Activated T-cell treated with anti-CD3 and anti-CD28 coated beads, Interleukin-2, amount 50 U/mL, for 24 hours (primary cell): ENCODE data around the gene TMTC2.
A peak's percentile ranks its signal among the peaks of the same experiment; 100 is the strongest.

Source experiments
- DNase-seq: peaks from one replicate; pipeline ENCODE4 v3.0.0-alpha.2; 2020
- H3K27ac Mint-ChIP-seq: 2 replicates; pipeline ENCODE4 v1.8.0; 2020; ENCODE audit warnings: mild to moderate bottlenecking, mixed read lengths
- H3K27me3 Mint-ChIP-seq: 2 replicates; pipeline ENCODE4 v1.8.0; 2020; ENCODE audit warnings: mixed read lengths
- H3K36me3 Mint-ChIP-seq: 2 replicates; pipeline ENCODE4 v1.8.0; 2020; ENCODE audit warnings: low read depth, mixed read lengths
- H3K4me1 Mint-ChIP-seq: 2 replicates; pipeline ENCODE4 v1.8.0; 2020; ENCODE audit warnings: low read depth, mixed read lengths
- H3K4me3 Mint-ChIP-seq: 2 replicates; pipeline ENCODE4 v1.8.0; 2020; ENCODE audit warnings: mild to moderate bottlenecking, moderate library complexity, mixed read lengths
- H3K9me3 Mint-ChIP-seq: 2 replicates; pipeline ENCODE4 v1.8.0; 2020; ENCODE audit warnings: mixed read lengths

Gene TMTC2

GRCh38 chr12:82665142-82665923 is 21.4 kb upstream of the TMTC2 start:
- Mint-ChIP-seq H3K27me3 (peaks cover 12% of the 10 kb centered on the region), H3K4me3 (no peak overlapping the region), H3K27ac (no peak overlapping the region), H3K9me3 (no peaks in the 10 kb centered on the region), H3K36me3 (no peaks in the 10 kb centered on the region), H3K4me1 (no peaks in the 10 kb centered on the region)
- DNase-seq, result no peak

DNA sequence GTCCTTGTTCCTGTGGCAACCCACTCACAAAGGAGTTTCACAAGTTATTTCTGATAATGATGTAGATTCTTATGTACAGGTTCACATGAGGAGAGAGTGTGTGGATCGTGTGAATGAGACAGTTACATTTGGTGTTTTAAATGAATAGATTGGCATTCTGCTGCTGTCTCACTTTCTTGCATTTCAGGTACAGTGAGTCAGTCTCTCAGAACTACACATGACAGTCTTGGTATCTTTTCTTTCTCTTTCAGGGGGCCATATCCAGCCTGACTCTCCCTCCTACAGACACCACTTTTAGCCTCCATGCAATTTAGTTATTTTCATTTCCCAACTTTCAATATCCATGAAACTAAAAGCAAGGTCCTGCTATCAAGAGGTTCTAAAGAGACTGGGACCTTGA is 19.9 kb upstream of the TMTC2 start:
- Mint-ChIP-seq H3K9me3 (no peaks in the 10 kb centered on the region), H3K4me1 (no peaks in the 10 kb centered on the region), H3K4me3 (no peak overlapping the region), H3K36me3 (no peaks in the 10 kb centered on the region), H3K27ac (no peak overlapping the region), H3K27me3 (peaks cover 12% of the 10 kb centered on the region)
- DNase-seq, result no peak

- H3K9me3 Mint-ChIP-seq, result no peaks in the 10 kb centered on the region
- no peaks in the 10 kb centered on the region for H3K4me1 Mint-ChIP-seq
- peaks cover 21% of the 10 kb centered on the region for H3K27me3 Mint-ChIP-seq
Observed at GRCh38 chr12:82671673-82672195, 15.0 kb upstream of the TMTC2 start.

DNA sequence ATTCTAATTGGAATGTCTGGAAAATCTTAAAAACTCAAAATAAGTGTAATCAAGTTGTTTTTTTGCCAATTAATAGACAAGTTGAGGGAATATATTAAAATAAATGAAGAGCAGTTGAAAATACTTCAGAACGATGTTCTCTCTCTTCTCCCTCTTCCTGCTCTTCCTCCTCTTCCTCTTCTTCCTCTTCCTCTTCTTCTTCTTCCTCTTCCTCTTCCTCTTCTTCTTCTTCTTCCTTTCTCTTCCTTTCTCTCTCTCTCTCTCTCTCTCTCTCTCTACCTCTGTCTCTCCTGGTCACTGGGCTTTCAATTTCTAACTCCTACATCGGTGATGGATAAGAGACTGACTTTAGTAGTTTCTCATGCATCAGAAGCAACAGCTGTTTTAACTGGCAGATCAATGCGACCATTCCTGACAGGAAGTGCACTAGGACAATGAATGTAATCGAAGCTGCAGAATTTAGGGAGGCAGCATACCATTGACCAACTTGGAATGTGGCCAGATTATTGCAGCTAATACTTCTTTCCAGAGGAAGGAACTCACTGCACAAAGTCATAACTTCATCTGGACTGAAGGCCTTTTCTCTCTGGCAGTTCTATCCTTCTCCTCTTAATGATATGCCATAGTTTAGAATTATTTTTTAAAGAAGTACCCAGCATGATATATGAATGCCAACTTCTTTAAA is 13.8 kb upstream of the TMTC2 start:
- no peak overlapping the region for H3K27ac Mint-ChIP-seq
- H3K4me3 Mint-ChIP-seq, result no peak overlapping the region
- no peaks in the 10 kb centered on the region for H3K36me3 Mint-ChIP-seq
- no peaks in the 10 kb centered on the region for H3K9me3 Mint-ChIP-seq
- H3K4me1 Mint-ChIP-seq, result no peaks in the 10 kb centered on the region
- no peak for DNase-seq
- H3K27me3 Mint-ChIP-seq, result peaks cover 25% of the 10 kb centered on the region

More at GRCh38 chr12:82671673-82672195, 15.0 kb upstream of the TMTC2 start:
- DNase-seq, result no peak
- H3K27ac Mint-ChIP-seq, result no peak overlapping the region
- no peaks in the 10 kb centered on the region for H3K36me3 Mint-ChIP-seq
- H3K4me3 Mint-ChIP-seq, result no peak overlapping the region

GRCh38 chr12:82673698-82674097 is 13.0 kb upstream of the TMTC2 start:
- H3K4me1 Mint-ChIP-seq, result no peaks in the 10 kb centered on the region
- H3K4me3 Mint-ChIP-seq, result no peak overlapping the region
- H3K36me3 Mint-ChIP-seq, result no peaks in the 10 kb centered on the region
- no peak overlapping the region for H3K27ac Mint-ChIP-seq
- H3K27me3 Mint-ChIP-seq, result peaks cover 28% of the 10 kb centered on the region
- DNase-seq, result no peak
- no peaks in the 10 kb centered on the region for H3K9me3 Mint-ChIP-seq

- Mint-ChIP-seq H3K27me3 (peaks cover 30% of the 10 kb centered on the region), H3K27ac (no peak overlapping the region), H3K36me3 (no peaks in the 10 kb centered on the region), H3K9me3 (no peaks in the 10 kb centered on the region), H3K4me1 (no peaks in the 10 kb centered on the region), H3K4me3 (no peak overlapping the region)
- DNase-seq, result no peak
Observed at GRCh38 chr12:82675246-82675645, 11.5 kb upstream of the TMTC2 start.

GRCh38 chr12:82682326-82682725 is 4.4 kb upstream of the TMTC2 start:
- no peak overlapping the region for H3K27ac Mint-ChIP-seq
- peaks cover 2% of the 10 kb centered on the region for H3K4me1 Mint-ChIP-seq
- no peak overlapping the region for H3K4me3 Mint-ChIP-seq
- H3K27me3 Mint-ChIP-seq, result peaks cover 28% of the 10 kb centered on the region
- peaks cover 5% of the 10 kb centered on the region for H3K36me3 Mint-ChIP-seq
- no peaks in the 10 kb centered on the region for H3K9me3 Mint-ChIP-seq
- no peak for DNase-seq

DNA sequence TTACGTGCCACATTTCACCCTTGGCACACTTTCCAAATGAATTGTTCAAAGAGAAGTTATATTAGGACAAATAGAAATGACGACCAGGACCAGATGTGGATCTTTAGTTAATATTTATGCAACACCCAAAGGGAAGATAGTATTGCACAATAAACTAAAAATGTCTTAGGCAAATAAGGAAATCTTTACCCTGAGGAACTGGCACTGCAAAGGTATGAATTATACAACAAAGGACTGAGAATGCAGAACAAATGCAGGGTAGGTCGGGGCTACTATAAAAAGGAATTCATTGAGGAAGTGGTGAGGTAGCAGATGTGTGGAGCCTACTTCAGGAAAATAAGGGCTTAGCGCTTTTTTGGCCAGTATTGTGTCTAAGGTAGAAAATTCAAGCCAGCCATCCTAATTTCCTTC is 3.9 kb upstream of the TMTC2 start:
- Mint-ChIP-seq H3K27ac (no peak overlapping the region), H3K9me3 (no peaks in the 10 kb centered on the region), H3K27me3 (peaks cover 25% of the 10 kb centered on the region), H3K4me1 (peaks cover 3% of the 10 kb centered on the region), H3K4me3 (no peak overlapping the region), H3K36me3 (peaks cover 9% of the 10 kb centered on the region)
- DNase-seq, result no peak

DNA sequence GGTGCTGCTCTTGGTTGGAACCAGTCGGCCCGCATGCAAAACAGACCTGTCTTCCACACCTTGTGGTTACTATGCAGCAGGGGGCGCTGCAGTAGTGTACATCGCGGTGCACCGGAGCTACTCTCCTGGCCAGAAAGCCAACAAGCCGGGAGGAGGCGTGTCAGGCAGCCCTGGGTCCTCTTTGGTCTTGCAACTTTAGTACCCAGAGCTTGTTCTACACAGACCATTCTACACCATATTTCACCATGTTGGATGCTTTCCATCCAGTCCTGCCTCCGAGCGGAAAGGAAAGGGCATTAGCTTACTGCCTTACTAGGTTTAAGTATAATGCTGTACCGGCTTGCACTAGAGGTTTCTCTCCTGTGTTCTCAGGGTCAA is 927 bp upstream of the TMTC2 start:
- no peaks in the 10 kb centered on the region for H3K9me3 Mint-ChIP-seq
- H3K27ac Mint-ChIP-seq, result peak overlapping the region; percentile 83
- H3K36me3 Mint-ChIP-seq, result peaks cover 11% of the 10 kb centered on the region
- H3K4me1 Mint-ChIP-seq, result peaks cover 18% of the 10 kb centered on the region
- peaks cover 13% of the 10 kb centered on the region for H3K27me3 Mint-ChIP-seq
- peak overlapping the region; percentile 86 for H3K4me3 Mint-ChIP-seq
- peak; percentile 92 for DNase-seq

GRCh38 chr12:82687021-82688011 is 610 bp downstream of the TMTC2 start:
- no peaks in the 10 kb centered on the region for H3K9me3 Mint-ChIP-seq
- peaks cover 11% of the 10 kb centered on the region for H3K36me3 Mint-ChIP-seq
- peak; percentile 71 for DNase-seq

GRCh38 chr12:82688035-82688501 is 1.4 kb downstream of the TMTC2 start:
- Mint-ChIP-seq H3K27me3 (peaks cover 2% of the 10 kb centered on the region), H3K27ac (peak overlapping the region; percentile 64), H3K9me3 (no peaks in the 10 kb centered on the region), H3K4me3 (peak overlapping the region; percentile 86), H3K4me1 (peaks cover 18% of the 10 kb centered on the region), H3K36me3 (peaks cover 11% of the 10 kb centered on the region)
- DNase-seq, result no peak

More at GRCh38 chr12:82687021-82688011, 610 bp downstream of the TMTC2 start:
- H3K4me3 Mint-ChIP-seq, result peak overlapping the region; percentile 86
- H3K27ac Mint-ChIP-seq, result peak overlapping the region; percentile 83
- peaks cover 9% of the 10 kb centered on the region for H3K27me3 Mint-ChIP-seq
- peaks cover 18% of the 10 kb centered on the region for H3K4me1 Mint-ChIP-seq

GRCh38 chr12:82688596-82688995 is 1.9 kb downstream of the TMTC2 start:
- no peaks in the 10 kb centered on the region for H3K27me3 Mint-ChIP-seq
- peaks cover 18% of the 10 kb centered on the region for H3K4me1 Mint-ChIP-seq
- H3K9me3 Mint-ChIP-seq, result no peaks in the 10 kb centered on the region
- H3K36me3 Mint-ChIP-seq, result peaks cover 16% of the 10 kb centered on the region
- H3K4me3 Mint-ChIP-seq, result peak overlapping the region; percentile 86
- no peak for DNase-seq
- H3K27ac Mint-ChIP-seq, result no peak overlapping the region

DNA sequence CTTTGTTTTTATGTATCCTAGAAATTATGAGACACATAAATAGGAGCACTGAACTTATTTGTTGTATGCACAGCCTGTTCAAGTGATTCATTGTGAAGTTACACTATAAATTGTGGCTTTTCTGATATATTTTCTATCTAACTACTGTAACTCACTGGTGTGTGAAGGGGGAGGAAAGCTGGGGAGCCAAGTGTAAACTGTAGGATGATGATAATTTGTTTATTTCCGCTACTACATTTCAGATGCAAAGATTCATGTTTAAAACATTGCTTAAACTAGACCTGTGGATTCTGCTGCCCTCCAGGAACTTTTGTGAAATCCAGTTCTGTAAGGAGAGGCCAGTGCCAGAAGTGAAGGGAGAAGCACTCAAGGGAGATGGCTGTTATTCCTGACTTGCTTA is 3.3 kb downstream of the TMTC2 start:
- Mint-ChIP-seq H3K27me3 (no peaks in the 10 kb centered on the region), H3K9me3 (no peaks in the 10 kb centered on the region), H3K4me3 (no peak overlapping the region), H3K4me1 (peaks cover 18% of the 10 kb centered on the region), H3K27ac (no peak overlapping the region), H3K36me3 (peaks cover 16% of the 10 kb centered on the region)
- no peak for DNase-seq

GRCh38 chr12:82691513-82691912 is 4.8 kb downstream of the TMTC2 start:
- H3K4me1 Mint-ChIP-seq, result peaks cover 16% of the 10 kb centered on the region

More at GRCh38 chr12:82691513-82691912, 4.8 kb downstream of the TMTC2 start:
- Mint-ChIP-seq H3K27ac (no peak overlapping the region), H3K4me3 (no peak overlapping the region), H3K27me3 (no peaks in the 10 kb centered on the region), H3K9me3 (no peaks in the 10 kb centered on the region), H3K36me3 (peaks cover 11% of the 10 kb centered on the region)
- DNase-seq, result no peak
